ENCODE results near the gene TAS1R3.

GRCh38 chr1:1356796-1357401 is 25.8 kb downstream of the TAS1R3 start:
- TF ChIP-seq POLR2A (IDR thresholded peaks at IDR 0.05; ENCODE audit: low read length) (no peak), GATA1 (IDR thresholded peaks at IDR 0.05; ENCODE audit: low read depth, low read length) (no peak)

All from erythroblast (primary cell).